Measurements from ENCODE around the gene SDS. TPM values are rescaled to one million over a fixed set of nuclear protein-coding genes. Genes with fewer than 3 reads are reported as not detected.

The SDS gene
- total RNA-seq, 4 donors from 2014 or later, result 0.63 TPM; not detected in 3

GRCh38 chr12:113370923-113371682 lies 32.6 kb downstream of the SDS start:
- no peak for DNase-seq (ENCODE audit: low spot score in 2 of 2)
- 78 to 79% methylated on average over 5 to 7 of the region's 7 CpGs for WGBS, 2 donors
- H3K4me3 ChIP-seq (ENCODE audit: low read depth, poor library complexity, severe bottlenecking), result no peak overlapping the region
- TF ChIP-seq CTCF (IDR thresholded peaks at IDR 0.05) (no peak), POLR2A (IDR thresholded peaks at IDR 0.05) (no peak)
- intact Hi-C loops (cut with DNase I; ENCODE audit: low total_unique reads), result no loop called here

- intact Hi-C loops (cut with DNase I; ENCODE audit: low total_unique reads), result no loop called here
These were observed 34.2 kb downstream of the SDS start for GRCh38 chr12:113369391-113369985.

GRCh38 chr12:113368331-113368730 lies 35.4 kb downstream of the SDS start:
- no peak for TF ChIP-seq CTCF (IDR thresholded peaks at IDR 0.05)
- TF ChIP-seq POLR2A (IDR thresholded peaks at IDR 0.05), result no peak
- no peak overlapping the region for H3K4me3 ChIP-seq (ENCODE audit: low read depth, poor library complexity, severe bottlenecking)
- WGBS, 2 donors, result 92 to 93% methylated on average over 4 of the region's 4 CpGs
- no peak for DNase-seq (ENCODE audit: low spot score in 2 of 2)
- intact Hi-C loops (cut with DNase I; ENCODE audit: low total_unique reads), result no loop called here

More at GRCh38 chr12:113369391-113369985, 34.2 kb downstream of the SDS start:
- DNase-seq (ENCODE audit: low spot score in 2 of 2), result no peak
- H3K4me3 ChIP-seq (ENCODE audit: low read depth, poor library complexity, severe bottlenecking), result no peak overlapping the region
- no peak for TF ChIP-seq CTCF (IDR thresholded peaks at IDR 0.05)
- TF ChIP-seq POLR2A (IDR thresholded peaks at IDR 0.05), result no peak
- 78 to 84% methylated on average over 6 of the region's 6 CpGs for WGBS, 2 donors

- TF ChIP-seq POLR2A (IDR thresholded peaks at IDR 0.05), result no peak
- no peak for TF ChIP-seq CTCF (IDR thresholded peaks at IDR 0.05)
- 76 to 78% methylated on average over 4 of the region's 4 CpGs for WGBS, 2 donors
- intact Hi-C loops (cut with DNase I; ENCODE audit: low total_unique reads), result no loop called here
- no peak for DNase-seq (ENCODE audit: low spot score in 2 of 2)
- no peak overlapping the region for H3K4me3 ChIP-seq (ENCODE audit: low read depth, poor library complexity, severe bottlenecking)
These were observed 36.9 kb downstream of the SDS start for GRCh38 chr12:113366827-113367226.

- WGBS, 2 donors, result 88 to 89% methylated on average over 7 of the region's 7 CpGs
- intact Hi-C loops (cut with DNase I; ENCODE audit: low total_unique reads), result no loop called here
- TF ChIP-seq CTCF (IDR thresholded peaks at IDR 0.05), result no peak
- no peak for TF ChIP-seq POLR2A (IDR thresholded peaks at IDR 0.05)
- no peak overlapping the region for H3K4me3 ChIP-seq (ENCODE audit: low read depth, poor library complexity, severe bottlenecking)
- DNase-seq (ENCODE audit: low spot score in 2 of 2), result no peak
These were observed 37.9 kb downstream of the SDS start for GRCh38 chr12:113365639-113366395.
